Stromal cell of bone marrow (primary cell): ENCODE measurements around the gene ASPDH.

Source experiments
- DNase-seq: peaks from one replicate; pipeline ENCODE4 v3.0.0-alpha.2; 2012; ENCODE audit warnings: low read depth

ASPDH gene

DNA sequence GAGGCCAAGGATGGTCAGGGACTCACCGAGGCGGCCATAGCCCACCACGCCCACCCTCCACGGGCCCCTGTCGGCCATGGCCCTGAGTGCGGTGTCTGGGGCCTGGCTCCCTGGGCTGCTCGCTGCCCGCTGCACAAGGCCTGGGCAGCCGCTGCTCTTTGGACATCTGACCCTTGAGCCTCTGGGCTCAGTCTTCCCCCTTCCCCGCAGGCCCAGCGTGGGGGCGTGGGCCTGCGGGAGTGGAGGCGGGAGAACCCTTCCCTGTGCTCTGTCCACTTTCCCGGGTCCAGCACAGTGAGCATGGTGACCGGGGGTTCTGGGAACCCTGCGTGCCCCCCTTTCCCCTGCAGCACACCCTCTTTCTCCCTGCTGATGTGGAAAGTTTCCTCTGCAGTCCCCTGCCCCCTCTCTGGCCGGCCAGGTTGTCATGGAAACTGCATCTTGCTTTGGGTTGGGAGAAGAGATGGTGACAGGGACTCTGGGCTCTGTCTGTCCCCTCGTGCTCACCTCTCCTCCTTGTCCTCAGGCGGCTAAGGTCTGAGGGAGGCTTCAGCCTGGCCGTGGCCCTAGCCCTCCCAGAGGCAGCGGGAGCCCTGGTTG lies at the start of gene ASPDH:
Gene ASPDH (minus strand): TSS at position 168 of the 600 bp plus-strand sequence. CDS start 90 bp downstream, at position 78.
- DNase-seq = no peak

- DNase-seq = no peak
Measured at GRCh38 chr19:50562996-50563395, 49.3 kb upstream of the ASPDH start.

GRCh38 chr19:50562329-50562728 lies 48.6 kb upstream of the ASPDH start:
- DNase-seq = no peak

DNA sequence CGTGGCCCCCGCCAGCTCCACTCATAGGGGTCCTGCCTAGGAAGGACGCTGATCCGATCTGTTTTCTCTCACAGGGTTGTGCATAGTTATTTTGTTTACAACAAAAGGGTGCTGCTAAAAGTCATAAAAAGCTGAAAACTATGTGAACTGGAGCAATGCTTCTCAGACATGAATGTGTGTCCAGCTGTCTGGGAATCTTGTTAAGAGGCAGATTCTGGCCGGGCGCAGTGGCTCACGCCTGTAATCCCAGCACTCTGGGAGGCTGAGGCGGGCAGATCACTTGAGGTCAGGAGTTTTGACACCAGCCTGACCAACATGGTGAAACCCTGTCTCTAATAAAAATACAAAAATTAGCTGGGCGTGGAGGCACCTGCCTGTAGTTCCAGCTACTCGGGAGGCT lies 45.9 kb upstream of the ASPDH start:
- DNase-seq = no peak

DNA sequence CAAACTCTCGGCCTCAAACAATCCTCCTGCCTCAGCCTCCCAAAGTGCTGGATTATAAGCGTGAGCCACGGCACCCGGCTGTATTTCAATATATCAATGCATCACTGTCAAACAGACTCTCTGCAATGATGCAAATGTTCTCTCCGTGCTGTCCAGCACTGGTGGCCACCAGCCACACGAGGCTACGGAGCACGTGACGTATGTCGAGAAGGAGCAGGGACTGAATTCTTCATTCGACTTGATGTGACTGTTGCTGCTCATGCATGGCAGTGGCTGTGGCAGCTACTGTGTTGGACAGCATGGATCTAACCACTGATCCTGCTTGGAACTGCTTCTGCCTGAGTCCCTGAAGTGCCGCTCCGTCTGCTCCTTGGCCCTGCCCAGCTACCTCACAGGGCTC lies 44.7 kb upstream of the ASPDH start:
- DNase-seq = no peak

DNA sequence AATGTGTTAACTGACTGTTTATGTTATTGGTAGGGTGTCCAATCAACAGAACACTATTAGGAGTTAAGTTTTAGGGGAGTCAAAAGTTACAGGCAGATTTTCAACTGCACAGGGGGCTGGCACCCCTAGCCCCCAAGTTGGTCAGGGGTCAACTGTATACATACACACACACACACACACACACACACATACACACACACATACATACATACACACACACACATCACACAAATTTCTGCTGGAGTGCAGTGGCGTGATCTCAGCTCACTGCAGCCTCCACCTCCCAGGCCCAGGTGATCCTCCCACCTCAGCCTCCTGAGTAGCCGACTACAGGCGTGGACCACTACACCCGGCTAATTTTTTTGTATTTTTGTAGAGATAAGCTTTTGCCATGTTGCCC lies 44.3 kb upstream of the ASPDH start:
- no peak for DNase-seq

GRCh38 chr19:50557009-50557613 lies 43.4 kb upstream of the ASPDH start:
- DNase-seq = no peak

GRCh38 chr19:50556282-50557008 lies 42.7 kb upstream of the ASPDH start:
- DNase-seq = peak; percentile 12

DNA sequence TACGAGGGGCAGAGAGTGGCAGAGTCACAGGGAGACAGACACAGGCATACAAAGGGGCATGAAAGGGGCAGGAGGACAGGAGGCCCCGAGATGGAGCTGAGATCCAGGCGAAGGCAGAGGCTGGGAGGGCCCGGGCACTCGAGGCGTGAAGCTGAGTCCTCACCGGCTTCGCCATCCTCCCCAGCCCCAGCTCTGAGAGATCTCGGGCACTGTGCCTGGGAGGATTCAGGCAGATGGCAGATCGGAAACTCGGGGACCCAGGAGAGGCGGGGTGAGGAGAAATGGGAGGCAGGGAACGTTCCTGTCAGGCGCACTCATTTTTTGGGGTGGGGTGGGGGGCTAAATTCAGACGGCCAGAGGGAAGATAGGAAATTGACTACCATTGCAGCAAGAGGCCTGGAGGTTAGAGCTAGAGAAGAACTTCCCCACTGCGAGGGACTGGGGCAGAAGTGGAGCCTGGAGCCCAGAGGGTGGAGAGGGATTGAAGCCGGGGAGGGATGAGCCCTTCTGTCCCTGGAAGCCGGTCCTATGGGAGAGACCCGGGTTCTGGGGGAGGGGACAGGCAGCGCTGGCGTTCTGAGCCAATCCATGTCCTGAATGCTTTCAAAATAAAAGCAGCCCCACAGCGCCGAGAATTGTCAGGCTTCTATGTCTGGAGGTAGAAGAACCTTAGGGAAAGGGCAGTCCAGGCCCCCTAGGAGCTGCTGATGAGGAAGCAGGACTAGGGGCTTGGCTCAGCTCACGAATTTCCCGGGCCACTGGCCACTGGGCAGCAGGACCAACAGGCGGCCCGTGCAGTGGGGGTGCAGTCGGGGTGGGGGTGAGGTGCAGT lies 42.0 kb upstream of the ASPDH start:
- no peak for DNase-seq

DNA sequence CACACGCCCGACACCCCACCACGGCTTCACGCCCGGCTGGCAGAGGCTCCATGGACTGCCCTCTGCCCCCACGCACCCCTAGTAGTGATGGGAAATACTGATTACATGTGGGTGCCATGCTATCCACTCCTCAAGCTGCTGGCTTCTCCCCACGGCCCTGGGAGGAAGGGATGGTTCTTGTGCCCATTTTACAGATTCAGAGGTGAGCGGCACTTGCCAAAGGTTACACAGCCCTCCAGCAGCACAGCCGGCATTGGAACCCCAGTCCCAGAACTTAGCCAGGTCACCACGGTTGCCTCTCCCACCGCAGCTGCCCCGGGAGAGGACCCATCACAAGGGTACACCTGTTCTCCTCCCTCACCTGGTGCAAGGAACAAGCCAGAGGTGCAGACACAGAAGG lies 41.3 kb upstream of the ASPDH start:
- no peak for DNase-seq

GRCh38 chr19:50554212-50554611 lies 40.5 kb upstream of the ASPDH start:
- no peak for DNase-seq

DNA sequence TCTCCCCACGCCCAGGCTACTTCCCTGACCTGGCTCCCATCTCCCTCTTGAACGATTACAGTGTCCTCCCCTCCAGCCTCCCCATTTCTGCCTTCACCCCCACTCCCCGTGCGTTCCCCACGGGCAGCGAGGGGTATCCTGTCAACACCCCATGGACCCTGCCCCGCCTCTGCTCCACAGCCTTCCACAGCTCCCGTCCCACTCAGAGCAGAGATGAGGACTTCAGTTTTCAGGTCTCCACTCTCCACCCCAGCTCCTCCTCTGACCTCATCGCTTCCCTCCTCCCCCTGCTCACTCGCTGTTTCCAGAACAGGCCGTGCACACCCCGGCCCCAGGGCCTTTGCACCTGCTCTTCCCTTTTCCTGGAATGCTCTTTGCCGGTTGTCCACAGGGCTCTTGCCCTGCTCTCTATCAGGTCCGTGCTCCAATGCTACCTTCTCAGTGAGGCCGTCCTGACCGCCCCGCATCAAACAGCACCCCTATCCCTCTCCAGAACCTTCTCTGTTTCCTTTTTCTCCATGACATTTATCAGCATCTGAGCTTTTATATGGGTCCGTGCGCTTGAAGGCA lies 39.5 kb upstream of the ASPDH start:
- no peak for DNase-seq

- DNase-seq = no peak
Measured at GRCh38 chr19:50552540-50552939, 38.8 kb upstream of the ASPDH start.

DNA sequence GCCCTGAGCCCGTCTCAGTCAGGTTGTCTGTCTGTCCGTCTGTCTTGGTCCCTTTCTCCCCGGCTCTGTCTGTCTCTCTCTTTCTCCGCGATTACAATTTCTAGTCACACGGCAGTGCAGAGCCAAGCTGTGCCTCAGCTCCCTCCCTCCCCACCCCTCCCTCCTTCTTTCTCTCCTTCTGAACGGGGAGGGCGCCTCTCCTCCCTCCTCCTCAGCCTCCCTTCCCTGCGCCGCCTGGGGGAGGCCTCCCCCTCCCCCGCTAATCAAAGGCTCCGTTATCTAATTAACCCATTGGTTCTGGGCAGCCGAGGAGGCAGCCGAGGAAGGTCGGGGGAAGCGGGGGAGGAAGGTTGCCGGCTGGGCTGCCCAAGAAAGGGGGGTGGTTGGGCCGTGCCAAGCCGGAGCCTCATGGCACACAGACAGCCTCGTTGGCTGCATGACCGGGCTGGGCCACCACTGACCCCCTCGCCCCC lies 38.0 kb upstream of the ASPDH start:
- no peak for DNase-seq

- DNase-seq = no peak
Measured at GRCh38 chr19:50551034-50551714, 37.5 kb upstream of the ASPDH start.

- no peak for DNase-seq
Measured at GRCh38 chr19:50550594-50550966, 36.9 kb upstream of the ASPDH start.

DNA sequence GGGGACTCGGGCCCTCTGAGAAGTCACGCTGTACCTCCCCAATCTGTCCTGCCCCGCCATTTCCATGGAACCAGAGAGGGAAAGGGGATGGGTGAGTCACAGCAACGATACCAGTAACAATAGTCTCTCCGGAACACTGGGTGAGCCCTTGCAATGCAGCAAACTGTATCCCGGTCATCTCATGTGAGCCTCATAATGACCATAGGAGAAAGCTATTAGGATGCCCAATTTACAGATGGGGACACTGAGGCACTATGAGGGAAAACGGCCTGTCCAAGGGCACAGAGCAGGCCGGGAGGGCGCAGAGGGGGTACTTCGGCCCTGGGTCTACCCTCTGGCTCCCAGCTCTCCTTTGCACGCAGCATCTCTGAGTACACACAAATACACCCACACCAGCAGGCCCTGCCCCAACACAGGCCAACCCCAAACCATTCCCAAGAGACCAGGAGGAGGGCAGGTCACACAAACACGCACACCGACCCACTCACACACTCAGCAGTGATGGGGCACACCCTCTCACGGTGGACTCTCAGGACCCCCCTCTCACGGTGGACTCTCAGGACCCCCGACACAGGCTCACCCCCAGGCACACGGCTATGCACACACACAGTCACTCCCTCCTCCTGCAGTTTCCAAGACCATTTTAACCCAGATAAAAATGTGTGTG lies 36.3 kb upstream of the ASPDH start:
- no peak for DNase-seq

- DNase-seq = no peak
Measured at GRCh38 chr19:50549059-50549926, 35.6 kb upstream of the ASPDH start.

GRCh38 chr19:50548191-50549058 lies 34.7 kb upstream of the ASPDH start:
- DNase-seq = no peak
